Cerebellar nuclear complex (tissue), 1 donor: ENCODE results near the gene LHFPL6.
A peak's percentile ranks its signal among the peaks of the same experiment; 100 is the strongest.

Experiments
- DNase-seq, 2 experiments: peaks; one replicate each; lab custom pipeline; 2025; lab: John Stamatoyannopoulos, UW

Gene LHFPL6

GRCh38 chr13:39385154-39385553, 217.8 kb downstream of the LHFPL6 start:
- DNase-seq: no peak

- no peak for DNase-seq
Observed at GRCh38 chr13:39381456-39381855, 221.5 kb downstream of the LHFPL6 start.

- DNase-seq: no peak
Observed at GRCh38 chr13:39379667-39380655, 223.0 kb downstream of the LHFPL6 start.

DNA sequence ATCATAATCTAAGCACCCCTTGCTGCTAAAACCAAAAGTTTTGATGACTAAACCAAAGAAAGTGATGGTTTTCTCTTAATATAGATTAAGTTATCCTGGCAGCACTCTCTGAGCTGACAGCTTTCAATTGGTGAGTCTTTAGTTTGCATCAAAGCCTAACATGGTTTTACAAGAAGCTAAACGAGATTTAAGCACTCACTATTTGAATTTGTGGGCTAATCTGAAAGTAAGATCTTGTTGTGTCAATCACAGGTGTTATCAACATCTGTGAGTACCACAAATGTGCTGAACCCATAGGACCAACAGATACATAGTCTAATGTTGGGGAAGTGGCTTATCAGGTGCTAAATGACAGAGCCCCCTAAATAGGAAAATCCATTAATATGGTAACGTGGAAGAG, 223.9 kb downstream of the LHFPL6 start:
- no peak for DNase-seq

- DNase-seq: no peak
Observed at GRCh38 chr13:39378306-39378705, 224.7 kb downstream of the LHFPL6 start.

DNA sequence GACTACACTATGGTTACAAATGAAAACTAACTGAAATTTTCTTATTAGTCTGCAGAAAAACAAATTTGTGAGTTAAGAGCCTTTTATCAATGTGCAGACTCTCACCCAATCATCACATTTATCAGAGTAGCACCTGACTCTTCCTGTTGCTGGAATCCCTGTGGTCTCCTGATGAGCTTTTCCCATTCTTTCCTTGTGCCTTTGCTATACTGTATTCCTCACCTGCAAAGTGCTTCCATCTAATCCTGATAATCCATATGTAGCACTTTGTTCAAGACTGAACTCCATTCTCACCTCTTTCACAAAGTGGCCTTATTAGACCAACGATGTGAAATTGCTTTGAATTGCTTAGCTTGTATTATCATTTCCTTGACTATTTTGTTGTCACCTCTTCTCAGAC, 225.3 kb downstream of the LHFPL6 start:
- no peak for DNase-seq

DNA sequence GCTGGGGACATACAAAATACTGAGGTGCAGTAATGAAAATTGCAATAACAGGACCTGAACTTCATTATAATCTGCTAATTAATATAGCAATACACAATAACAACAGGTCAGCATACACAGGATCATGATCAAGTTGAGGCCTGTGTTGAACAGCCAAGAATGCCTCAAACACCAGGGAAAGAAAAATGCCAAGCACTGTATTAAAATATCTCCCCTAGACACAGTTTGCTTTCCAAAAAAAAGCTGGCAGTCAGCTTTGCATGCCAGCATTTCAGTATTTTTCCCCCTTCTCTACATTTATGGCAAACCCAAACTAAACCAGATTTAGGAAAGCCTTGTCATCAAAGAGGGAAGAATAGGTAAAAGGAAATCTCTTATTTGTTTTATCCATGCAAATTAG, 226.9 kb downstream of the LHFPL6 start:
- no peak for DNase-seq

- no peak for DNase-seq
Observed at GRCh38 chr13:39375601-39376000, 227.4 kb downstream of the LHFPL6 start.

DNA sequence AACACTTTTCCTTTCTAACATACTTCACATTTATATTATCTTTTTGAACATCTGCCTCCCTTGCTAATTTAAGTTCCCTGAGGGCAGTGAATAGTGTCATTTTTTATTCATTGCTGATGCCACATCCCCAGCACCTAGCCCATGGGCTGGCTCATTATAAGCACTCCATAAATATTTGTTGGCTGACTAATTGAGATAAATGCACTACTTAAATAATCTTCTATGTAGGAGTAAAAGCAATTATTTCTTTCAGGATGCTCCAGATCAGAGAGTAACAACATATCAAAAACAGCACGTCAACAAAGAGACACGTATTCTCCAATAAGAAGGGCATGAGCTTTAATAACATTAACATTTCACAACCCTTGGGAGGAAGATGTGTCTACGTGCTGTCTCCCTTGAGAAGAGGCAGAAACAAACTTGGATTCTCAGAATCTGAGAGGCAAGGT, 228.2 kb downstream of the LHFPL6 start:
- DNase-seq: no peak

- no peak for DNase-seq
Observed at GRCh38 chr13:39373145-39373544, 229.8 kb downstream of the LHFPL6 start.

GRCh38 chr13:39371706-39372105, 231.3 kb downstream of the LHFPL6 start:
- DNase-seq: no peak

- DNase-seq: peak in 1 of 2 experiments; percentile 41
Observed at GRCh38 chr13:39370554-39370953, 232.4 kb downstream of the LHFPL6 start.

DNA sequence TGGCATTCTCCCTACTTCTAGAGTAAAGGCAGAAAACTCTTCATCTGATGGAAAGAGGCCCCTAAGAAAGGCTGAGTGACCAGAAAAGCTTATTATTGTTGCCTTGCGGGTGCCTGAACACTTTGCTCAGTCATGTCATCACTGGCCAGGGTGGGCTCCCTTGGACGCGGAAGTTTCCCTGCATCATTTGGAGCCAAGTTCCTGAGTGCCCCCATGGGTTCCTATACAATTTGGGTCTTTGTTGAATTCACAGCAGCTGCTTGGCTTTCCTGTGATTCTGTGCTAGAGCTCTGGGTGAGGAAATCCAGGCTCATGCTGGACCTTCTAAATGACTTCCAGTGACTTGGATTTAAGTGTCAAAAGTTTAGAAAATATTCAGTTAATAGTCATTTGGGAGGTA, 232.9 kb downstream of the LHFPL6 start:
- no peak for DNase-seq

DNA sequence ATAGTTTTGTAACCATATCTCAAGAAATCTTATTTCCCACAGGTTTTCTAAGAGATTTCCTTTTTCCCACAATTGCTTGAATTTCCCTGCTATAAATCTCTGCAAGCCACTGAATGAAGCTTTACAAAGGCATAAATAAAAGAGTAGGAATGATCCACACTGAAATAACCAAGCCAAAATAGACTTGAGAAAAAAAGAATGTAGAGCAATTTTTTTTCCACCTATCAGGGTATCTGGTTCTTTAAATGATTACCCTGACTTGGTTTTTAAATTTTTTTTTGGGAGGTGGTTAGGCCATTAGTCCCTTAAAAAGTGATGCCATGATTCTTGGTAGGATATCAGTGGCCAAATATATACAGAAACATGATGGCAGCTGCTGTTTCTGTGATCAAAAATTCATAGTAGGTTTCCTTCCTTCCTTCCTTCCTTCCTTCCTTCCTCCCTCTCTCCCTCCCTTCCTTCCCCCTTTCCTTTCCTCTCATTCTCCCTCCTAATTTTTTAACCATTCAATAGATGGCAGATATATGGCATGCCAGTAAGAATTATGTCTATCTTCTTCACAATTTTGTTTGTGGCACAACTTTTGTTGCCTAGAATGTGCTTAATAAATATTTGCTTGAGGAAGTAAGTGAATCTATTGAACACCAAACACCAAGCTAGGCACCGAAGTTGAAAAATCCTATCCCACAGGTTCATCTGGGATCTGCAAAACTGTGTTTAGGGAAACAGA, 233.7 kb downstream of the LHFPL6 start:
- no peak for DNase-seq

DNA sequence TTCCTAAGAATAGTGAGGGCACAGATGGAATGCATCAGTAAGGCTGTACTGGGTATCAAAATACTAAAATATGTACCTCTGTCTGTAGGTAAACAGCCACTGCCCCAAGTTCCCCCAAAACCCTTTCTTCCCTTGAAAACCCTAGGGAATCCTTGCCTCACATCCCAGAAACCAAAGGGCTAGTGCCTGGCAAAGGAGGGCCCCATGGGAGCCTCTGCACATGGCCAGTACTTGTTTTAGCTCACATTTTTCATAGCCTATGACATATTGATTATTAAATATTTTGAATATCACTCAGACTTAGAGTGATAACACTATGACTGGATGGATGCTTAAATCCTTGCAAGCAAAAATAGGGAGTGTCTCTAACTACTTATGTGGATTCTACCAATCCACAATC, 237.1 kb downstream of the LHFPL6 start:
- no peak for DNase-seq

- DNase-seq: no peak
Observed at GRCh38 chr13:39364947-39365468, 238.0 kb downstream of the LHFPL6 start.

DNA sequence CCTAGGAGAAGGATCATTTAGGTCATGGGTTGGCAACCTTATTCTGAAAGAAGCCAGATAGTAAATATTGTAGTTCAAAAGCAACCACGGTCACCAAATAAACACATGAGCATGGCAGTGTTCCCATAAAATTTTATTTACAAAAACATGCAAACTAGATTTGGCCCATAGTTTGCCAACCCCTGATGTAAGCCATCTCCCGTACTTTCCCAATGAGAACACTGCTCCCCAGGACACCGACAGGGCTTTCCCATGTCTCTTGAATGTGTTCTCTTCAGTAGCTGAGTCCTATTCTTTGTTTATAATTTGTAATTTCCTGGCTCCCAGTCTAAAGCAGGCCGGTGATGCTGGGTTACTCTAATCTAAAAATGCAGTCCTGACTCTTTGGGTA, 239.6 kb downstream of the LHFPL6 start:
- no peak for DNase-seq

DNA sequence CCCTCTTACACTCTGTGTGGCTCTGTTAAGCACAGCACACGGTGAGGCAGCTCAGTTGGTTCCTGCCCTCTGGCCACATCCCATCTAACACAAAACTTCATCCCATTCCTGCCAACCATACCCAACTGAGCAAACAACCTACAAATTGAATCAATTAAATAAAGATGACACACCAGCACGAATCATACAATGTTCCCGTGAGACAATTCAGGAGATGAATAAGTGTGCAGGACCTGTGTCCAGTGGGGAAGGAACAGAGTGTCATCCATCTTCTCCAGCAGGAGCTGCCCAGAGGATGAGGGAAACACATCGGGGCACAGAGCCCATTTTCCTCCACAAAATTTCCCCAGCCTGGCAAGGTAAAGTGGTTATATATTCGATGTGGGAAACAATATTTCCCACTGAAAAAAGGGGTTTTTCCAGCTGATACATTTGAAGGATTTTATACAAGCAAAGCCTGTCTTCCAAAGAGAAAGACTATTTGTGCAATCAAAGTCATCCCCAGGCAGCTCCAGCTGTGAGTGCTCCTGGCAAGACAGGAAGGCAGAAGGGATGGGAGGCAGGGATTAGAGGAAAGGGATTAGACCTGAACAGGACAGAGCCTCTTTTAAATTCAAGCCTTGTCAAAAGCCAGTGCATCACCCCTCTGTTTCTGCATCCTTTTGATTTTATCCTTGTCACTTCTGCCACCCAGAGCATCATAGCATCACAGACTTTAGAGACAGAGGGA, 240.2 kb downstream of the LHFPL6 start:
- DNase-seq: no peak

GRCh38 chr13:39353988-39354387, 249.0 kb downstream of the LHFPL6 start:
- DNase-seq: no peak

DNA sequence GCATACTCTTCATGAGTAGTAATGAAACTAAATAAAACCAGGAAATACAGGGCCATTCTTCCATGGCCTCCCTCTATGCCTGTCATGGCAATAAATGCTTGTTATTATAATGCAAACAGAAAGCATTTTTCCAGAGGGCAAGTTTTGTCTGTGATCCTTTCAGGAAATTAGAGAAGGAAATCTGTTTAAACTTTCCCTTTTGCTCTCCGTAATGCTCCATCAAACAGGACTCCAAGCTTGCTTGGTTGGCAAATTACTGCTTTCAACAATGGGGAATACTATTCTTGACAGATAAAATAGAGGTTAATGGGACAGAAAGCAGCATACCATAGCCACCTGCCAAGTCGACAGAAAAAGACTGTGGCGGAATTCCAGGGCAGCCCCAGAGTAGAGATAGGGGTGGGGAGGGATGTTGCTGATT, 252.5 kb downstream of the LHFPL6 start:
- peak; percentile 46 to 48 for DNase-seq

GRCh38 chr13:39349391-39349960, 253.5 kb downstream of the LHFPL6 start:
- DNase-seq: no peak
